ENCODE data around the gene MANSC4.

DNA sequence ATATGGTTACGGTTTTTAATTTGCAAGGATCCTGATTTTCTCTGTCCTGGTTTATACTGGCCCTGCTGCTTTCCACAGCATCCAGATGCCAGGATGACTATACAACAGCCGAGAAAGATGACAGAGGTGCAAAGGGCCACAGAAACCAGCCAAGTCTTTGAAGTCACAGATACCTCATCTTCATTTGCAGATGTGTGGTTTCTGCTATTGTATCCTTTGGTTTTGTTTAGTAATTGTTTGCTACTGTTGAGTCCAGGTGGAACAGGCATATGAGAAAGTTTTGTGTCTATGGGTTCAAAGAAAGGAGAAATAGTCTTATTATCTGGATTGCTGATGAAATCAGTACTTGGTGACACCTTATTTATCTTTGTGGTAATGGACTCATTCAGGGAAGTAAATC, 17.3 kb downstream of the MANSC4 start:
- TF ChIP-seq, protein P1, sequence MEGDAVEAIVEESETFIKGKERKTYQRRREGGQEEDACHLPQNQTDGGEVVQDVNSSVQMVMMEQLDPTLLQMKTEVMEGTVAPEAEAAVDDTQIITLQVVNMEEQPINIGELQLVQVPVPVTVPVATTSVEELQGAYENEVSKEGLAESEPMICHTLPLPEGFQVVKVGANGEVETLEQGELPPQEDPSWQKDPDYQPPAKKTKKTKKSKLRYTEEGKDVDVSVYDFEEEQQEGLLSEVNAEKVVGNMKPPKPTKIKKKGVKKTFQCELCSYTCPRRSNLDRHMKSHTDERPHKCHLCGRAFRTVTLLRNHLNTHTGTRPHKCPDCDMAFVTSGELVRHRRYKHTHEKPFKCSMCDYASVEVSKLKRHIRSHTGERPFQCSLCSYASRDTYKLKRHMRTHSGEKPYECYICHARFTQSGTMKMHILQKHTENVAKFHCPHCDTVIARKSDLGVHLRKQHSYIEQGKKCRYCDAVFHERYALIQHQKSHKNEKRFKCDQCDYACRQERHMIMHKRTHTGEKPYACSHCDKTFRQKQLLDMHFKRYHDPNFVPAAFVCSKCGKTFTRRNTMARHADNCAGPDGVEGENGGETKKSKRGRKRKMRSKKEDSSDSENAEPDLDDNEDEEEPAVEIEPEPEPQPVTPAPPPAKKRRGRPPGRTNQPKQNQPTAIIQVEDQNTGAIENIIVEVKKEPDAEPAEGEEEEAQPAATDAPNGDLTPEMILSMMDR (IDR thresholded peaks at IDR 0.05): no peak
- TF ChIP-seq EZH2 (IDR thresholded peaks at IDR 0.05; ENCODE audit: borderline replicate concordance, insufficient read depth, low read depth, low read length, poor library complexity, severe bottlenecking): no peak
